ENCODE data around the gene UGT1A8.

- TF ChIP-seq EZH2phosphoT487 (IDR thresholded peaks at IDR 0.05; ENCODE audit: insufficient read depth, low read depth) (no peak), EZH2 (IDR thresholded peaks at IDR 0.05; ENCODE audit: insufficient read depth, poor library complexity, severe bottlenecking) (no peak)
These were observed 194.3 kb downstream of the UGT1A8 start for GRCh38 chr2:233811732-233812131.

All from GM23248 (cell line).